Transverse colon (tissue), 4 donors: ENCODE results near the gene JARID2.

Source experiments
- POLR2A ChIP-seq: fragments of 450-650 bp; IDR thresholded peaks from one replicate; pipeline ENCODE4 v1.6.1; 2016; ENCODE audit warnings: antibody characterized with exemption, mild to moderate bottlenecking, moderate library complexity
- POLR2AphosphoS5 ChIP-seq, 3 donors: sonication (generic); formaldehyde crosslinking; IDR thresholded peaks; one replicate each; pipeline ENCODE4 v1.6.1; 2016; ENCODE audit warnings: antibody characterized with exemption in 3 of 3
- TF ChIP-seq, protein P1 (sequence below), 5 experiments: fragments of 200-600 bp in 3 of 5; fragments of 450-650 bp in 2 of 5; sonication (generic) in 3 of 5; IDR thresholded peaks; 1 replicate in 2 of 5; 2 replicates in 3 of 5; pipeline ENCODE4 v1.5.1; 2016 to 2017; ENCODE audit warnings: antibody characterized with exemption in 5 of 5, inconsistent platforms in 3 of 5, mild to moderate bottlenecking in 2 of 5, moderate library complexity in 1 of 5

DNA sequence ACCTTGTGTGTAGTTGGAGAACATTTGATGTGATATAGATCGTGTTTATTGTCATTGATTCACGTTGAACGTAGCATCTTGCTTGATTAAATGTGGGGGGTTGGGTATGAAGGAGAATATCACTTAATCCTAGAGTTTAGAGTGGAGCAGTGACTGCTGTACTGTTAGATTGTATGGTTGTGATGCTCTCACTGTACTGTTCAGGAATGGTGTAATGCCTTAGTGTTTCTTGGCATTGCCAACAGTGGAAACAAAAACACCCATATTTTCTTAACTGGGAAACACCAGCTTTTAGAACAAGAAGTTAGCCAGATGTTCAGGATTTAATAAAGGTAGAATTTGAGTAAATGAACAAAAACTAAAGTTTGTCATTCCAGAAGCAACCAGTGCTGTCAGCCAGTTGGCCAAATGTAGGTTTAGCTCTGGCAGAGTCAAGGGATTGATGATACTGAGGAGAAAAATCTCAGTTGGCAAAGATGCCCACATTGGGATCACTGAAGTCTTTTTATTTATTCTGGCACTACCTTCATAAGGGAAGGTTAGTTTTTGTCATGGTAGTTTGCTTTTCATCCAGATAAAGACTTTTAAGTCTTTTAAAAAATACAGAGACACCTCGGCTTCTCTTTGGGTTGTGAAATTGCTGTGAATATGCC, 129.9 kb downstream of the JARID2 start:
- TF ChIP-seq, protein P1, sequence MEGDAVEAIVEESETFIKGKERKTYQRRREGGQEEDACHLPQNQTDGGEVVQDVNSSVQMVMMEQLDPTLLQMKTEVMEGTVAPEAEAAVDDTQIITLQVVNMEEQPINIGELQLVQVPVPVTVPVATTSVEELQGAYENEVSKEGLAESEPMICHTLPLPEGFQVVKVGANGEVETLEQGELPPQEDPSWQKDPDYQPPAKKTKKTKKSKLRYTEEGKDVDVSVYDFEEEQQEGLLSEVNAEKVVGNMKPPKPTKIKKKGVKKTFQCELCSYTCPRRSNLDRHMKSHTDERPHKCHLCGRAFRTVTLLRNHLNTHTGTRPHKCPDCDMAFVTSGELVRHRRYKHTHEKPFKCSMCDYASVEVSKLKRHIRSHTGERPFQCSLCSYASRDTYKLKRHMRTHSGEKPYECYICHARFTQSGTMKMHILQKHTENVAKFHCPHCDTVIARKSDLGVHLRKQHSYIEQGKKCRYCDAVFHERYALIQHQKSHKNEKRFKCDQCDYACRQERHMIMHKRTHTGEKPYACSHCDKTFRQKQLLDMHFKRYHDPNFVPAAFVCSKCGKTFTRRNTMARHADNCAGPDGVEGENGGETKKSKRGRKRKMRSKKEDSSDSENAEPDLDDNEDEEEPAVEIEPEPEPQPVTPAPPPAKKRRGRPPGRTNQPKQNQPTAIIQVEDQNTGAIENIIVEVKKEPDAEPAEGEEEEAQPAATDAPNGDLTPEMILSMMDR (IDR thresholded peaks at IDR 0.05) = no peak
- TF ChIP-seq POLR2AphosphoS5 (IDR thresholded peaks at IDR 0.05) = no peak
- TF ChIP-seq POLR2A = no peak
